ENCODE results near the gene IGF1R.

The IGF1R gene

GRCh38 chr15:98754657-98755022 is 106.3 kb downstream of the IGF1R start:
- DNase-seq, result no peak

DNA sequence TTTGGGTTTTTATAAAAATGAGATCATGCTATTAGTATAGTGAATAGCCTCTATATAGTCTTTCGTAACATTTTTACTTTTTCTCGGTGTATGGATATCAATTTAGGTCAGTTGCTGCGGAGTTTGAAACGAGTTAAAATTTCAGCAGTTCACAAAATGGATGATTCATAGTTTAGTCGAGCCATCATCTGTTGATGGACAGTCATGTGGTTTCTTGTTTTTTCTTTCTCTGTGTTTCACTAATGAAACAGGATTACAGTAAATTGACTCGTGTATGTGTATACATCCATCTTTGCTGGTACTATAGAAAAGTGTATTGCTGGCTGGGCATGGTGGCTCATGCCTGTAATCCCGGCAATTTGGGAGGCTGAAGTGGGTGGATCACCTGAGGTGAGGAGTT is 106.8 kb downstream of the IGF1R start:
- DNase-seq, result no peak

- DNase-seq, result no peak
Observed at GRCh38 chr15:98755781-98756180, 107.4 kb downstream of the IGF1R start.

GRCh38 chr15:98758224-98758623 is 109.9 kb downstream of the IGF1R start:
- no peak for DNase-seq

DNA sequence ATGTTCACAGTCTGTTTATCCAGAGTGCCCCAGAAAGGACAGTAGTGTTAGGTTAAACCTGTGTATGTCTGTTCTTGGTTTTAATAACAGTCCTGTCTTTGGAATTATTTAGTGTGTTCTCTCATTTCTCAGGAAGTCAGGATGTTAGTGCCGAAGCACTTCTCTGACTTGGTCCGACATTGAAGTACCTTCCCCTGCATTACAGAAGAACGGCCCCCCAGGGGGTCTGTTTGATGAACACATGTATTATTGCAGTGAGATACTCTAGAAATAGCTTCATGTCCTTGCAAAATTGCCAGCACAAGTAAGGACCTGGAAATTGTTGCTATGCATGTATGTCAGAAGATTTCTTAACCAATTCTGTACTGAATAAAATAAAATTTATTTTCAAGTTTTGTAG is 110.9 kb downstream of the IGF1R start:
- DNase-seq, result no peak

GRCh38 chr15:98760112-98760826 is 111.9 kb downstream of the IGF1R start:
- DNase-seq, result no peak

DNA sequence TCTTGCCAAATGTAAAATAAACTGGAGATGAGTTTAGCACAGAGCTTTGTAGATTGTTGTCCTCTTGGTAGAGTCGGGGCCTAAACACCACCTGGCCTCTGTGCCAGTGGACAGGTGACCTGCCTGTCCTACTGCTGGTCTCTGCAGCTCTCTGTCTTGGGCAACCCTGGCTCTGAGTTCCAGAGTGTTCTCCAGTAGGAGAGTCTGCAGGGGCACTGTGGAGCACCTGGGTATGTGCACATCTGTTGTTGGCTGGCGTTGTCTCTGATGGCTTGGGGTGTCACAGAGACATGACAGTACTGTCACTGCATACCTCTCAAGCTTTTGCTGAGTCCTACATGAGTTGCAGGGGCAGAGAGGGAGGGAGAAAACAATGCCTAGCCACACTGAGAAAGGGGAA is 112.6 kb downstream of the IGF1R start:
- DNase-seq, result no peak

- DNase-seq, result no peak
Observed at GRCh38 chr15:98763179-98763578, 114.8 kb downstream of the IGF1R start.

DNA sequence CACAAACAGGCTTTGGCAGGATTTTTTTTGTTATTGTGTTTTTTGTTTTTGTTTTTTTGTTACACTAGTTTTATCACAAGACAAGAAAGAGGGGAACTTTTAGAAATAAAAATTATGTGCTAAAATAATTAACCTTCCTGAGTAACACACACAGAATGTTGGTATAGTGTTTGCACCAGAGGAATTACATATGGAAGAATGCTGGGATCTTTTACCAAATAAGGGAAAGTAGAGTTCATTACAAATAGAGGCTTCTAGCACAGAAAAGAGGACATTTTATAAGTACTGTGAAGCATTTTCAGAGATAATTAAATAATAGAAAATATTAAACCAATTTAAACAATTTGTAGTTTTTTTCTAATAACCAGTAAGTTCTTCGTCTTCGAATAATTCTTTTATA is 116.0 kb downstream of the IGF1R start:
- DNase-seq, result no peak

DNA sequence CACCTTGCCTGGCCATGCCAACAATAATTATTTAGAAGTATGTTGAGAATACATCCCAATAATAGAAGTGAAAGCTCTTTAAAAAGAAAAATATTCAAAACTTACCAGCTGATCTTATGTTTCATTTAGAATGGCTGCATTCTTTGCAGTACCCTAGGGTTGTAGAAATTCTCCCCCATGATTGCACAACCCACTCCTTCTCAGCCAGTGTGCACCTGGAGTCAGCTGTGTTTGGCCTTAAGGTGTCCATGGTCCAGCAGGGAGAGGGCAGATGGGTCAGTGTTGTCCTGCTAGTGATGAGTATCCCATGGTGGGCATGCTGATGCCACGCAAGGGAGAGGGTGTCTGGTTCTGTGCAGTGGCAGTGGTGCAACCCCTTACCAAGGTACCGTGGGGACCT is 117.3 kb downstream of the IGF1R start:
- DNase-seq, result no peak

DNA sequence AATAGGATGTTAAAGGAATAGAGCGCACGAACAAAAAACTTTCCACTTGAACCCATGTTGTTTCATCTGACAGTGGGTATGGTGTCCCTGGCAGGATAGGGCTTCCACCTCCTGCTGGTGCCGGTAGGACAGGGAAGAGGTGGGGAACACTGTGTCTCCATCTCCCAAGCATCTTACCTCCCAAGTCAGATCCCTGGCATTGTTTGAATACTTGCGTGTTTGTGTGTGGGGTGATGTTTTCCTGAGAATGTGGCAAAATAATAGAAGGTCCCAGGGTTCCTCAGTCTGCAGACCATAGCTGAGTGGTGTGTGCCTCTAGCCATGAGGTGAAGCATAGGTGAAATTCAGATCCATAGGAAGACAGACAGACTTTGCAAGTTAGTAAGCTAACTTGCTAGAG is 119.4 kb downstream of the IGF1R start:
- no peak for DNase-seq

DNA sequence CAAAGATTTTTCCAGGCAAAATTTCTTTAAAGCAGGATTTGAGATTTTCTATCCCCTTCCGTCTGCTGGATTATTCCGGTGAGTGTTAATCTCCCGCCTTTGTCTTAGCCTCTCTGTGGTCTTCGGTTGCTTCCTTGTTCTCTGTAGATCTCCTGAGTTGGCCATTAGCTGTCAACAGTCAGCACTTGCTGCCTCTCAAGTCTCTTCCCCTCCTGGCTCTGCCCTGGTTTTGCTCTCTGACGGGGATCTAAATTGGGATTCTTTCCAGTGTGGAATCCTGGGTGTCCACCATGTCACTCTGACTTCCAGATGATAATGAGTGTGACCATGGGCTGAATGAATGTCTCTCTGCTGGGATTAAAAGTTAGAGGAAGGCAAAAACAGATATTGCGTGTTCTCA is 121.5 kb downstream of the IGF1R start:
- no peak for DNase-seq

GRCh38 chr15:98770984-98771383 is 122.6 kb downstream of the IGF1R start:
- DNase-seq, result no peak

DNA sequence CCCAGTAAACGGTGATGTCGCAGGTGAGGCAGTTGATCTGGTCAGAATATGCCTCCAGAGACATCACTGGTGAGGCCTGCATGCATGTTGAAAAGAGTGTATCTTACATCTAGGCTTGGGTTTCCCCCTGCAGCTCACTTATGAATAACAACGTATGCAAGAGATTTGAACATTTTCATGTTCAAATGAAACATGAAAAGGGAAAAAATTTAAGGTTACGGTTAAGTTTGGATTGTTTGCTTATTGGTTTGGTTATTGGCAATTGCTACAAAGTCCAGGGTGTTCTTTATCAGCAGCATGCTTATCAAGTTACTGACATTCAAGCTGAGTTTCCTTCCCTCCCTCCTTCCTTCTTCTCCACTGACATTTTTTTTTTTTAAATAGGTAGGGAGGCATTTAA is 123.2 kb downstream of the IGF1R start:
- no peak for DNase-seq

GRCh38 chr15:98772895-98773294 is 124.6 kb downstream of the IGF1R start:
- DNase-seq, result no peak

- DNase-seq, result no peak
Observed at GRCh38 chr15:98773616-98774015, 125.3 kb downstream of the IGF1R start.

DNA sequence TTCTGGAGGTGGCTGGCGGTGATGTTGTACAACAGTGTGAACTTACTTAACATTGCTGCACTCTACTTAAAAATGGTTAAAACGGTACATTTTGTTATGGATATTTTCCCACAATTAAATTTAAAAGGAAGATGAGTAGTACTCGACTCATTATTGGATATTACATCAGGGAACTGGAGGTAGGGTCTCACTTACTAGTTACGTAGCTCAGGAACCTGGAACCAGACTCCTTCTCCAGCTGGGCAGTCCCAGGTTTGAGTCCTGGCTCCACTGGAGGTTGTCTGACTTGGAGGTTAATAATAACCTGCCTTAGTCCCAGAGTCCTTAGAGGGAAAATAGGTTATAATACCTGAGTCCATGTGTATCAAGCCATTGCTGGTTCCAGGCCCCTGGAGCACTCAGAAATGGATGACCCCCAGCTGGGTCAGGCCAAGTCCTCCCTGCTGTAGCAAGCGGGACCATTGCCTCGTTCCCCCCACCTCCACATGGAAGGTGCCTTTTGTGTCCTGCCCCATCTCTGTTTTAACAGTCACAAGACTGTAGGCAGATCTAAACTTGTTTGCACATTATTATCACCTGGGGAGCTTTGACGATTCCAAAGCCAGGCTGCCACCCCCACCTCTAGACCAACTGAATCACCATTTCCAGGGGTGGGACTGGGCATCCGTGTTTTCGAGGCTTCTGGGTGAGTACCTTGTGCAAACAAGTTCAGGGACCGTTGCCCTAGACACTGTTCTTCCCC is 126.6 kb downstream of the IGF1R start:
- DNase-seq, result no peak

- no peak for DNase-seq
Observed at GRCh38 chr15:98775498-98776230, 127.3 kb downstream of the IGF1R start.

GRCh38 chr15:98776607-98777281 is 128.4 kb downstream of the IGF1R start:
- DNase-seq, result no peak

GRCh38 chr15:98777426-98777825 is 129.1 kb downstream of the IGF1R start:
- DNase-seq, result no peak

- no peak for DNase-seq
Observed at GRCh38 chr15:98778263-98778959, 130.1 kb downstream of the IGF1R start.

DNA sequence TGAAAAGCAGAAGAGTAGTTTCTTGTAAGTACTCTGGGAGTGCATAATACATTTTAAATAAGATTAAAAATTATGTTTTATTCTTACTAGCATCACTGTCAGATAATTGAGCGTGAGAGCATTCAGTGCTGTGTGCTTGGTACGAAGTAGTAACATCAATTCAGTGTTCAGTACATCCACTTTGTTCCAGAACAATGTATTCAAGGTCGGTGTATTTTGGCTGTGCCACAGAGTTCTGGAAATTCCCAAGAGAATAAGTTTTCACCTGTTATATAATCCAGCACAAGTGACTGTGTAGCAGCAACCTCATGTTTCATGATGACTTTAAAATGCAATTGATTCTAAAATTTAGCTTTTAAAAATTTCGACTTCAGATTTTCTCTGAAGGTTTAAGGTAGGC is 130.6 kb downstream of the IGF1R start:
- DNase-seq, result no peak

Measured in NCI-H1436 (cell line).